Upper lobe of right lung (tissue), 1 donor: ENCODE measurements around the gene ACTN1. TPM values are rescaled to one million over a fixed set of nuclear protein-coding genes. Genes with fewer than 3 reads are reported as not detected.
A peak's percentile ranks its signal among the peaks of the same experiment; 100 is the strongest.

Experiments used
- ATAC-seq: fragments of 200-7000 bp; cut with Tn5 transposase; one replicate; pipeline ENCODE4 v1.9.1; 2020; ENCODE audit warnings: mild to moderate bottlenecking, moderate library complexity
- DNase-seq: peaks from one replicate; pipeline ENCODE4 v3.0.0-alpha.2; 2020
- H3K27ac ChIP-seq: fragments of 200-600 bp; one replicate; pipeline ENCODE4 v1.8.0; 2022
- H3K27me3 ChIP-seq: fragments of 200-600 bp; one replicate; pipeline ENCODE4 v1.8.0; 2022; ENCODE audit warnings: mild to moderate bottlenecking
- H3K36me3 ChIP-seq: fragments of 200-600 bp; one replicate; pipeline ENCODE4 v1.8.0; 2022
- H3K4me1 ChIP-seq: fragments of 200-600 bp; one replicate; pipeline ENCODE4 v1.8.0; 2022
- H3K4me3 ChIP-seq: fragments of 200-600 bp; one replicate; pipeline ENCODE4 v1.8.0; 2022; ENCODE audit warnings: mild to moderate bottlenecking
- H3K9me3 ChIP-seq: fragments of 200-600 bp; one replicate; pipeline ENCODE4 v1.8.0; 2022
- CTCF ChIP-seq: fragments of 200-600 bp; IDR thresholded peaks from one replicate; pipeline ENCODE4 v1.8.0; 2022; ENCODE audit warnings: antibody characterized with exemption
- intact Hi-C: fragments of 100-400 bp; cut with DNase I; formaldehyde crosslinking; loops from one replicate; pipeline ENCODE4 v1.11.0; 2022
- total RNA-seq: library from RNA; stranded (reverse); fragmentation: NEBNext Ultra II Directional; extraction: Animal tissue kit (Norgen Biotek cat#: 25700); gene quantifications from one replicate; pipeline ENCODE4 v1.2.1, GENCODE V29; 2021
- donor health status: DM: no; HTN: yes; CAD: no; lungs with severe emphysema.

The ACTN1 gene
- total RNA-seq, 1 donor from 2014 or later: 177 TPM

GRCh38 chr14:68944162-68944561 is 34.9 kb downstream of the ACTN1 start:
- ATAC-seq (no peak), DNase-seq (no peak)
- no peak overlapping the region for H3K4me3 ChIP-seq
- no peaks in the 10 kb centered on the region for H3K36me3 ChIP-seq
- H3K9me3 ChIP-seq: no peaks in the 10 kb centered on the region
- H3K27ac ChIP-seq: no peak overlapping the region
- TF ChIP-seq CTCF: no peak
- H3K4me1 ChIP-seq: peaks cover 73% of the 10 kb centered on the region
- intact Hi-C loops: no loop called here
- H3K27me3 ChIP-seq: no peaks in the 10 kb centered on the region

GRCh38 chr14:68943107-68943506 is 36.0 kb downstream of the ACTN1 start:
- intact Hi-C loops: no loop called here
- H3K27me3 ChIP-seq: no peaks in the 10 kb centered on the region
- no peaks in the 10 kb centered on the region for H3K9me3 ChIP-seq
- H3K4me3 ChIP-seq: no peak overlapping the region
- H3K4me1 ChIP-seq: peaks cover 73% of the 10 kb centered on the region
- H3K27ac ChIP-seq: no peak overlapping the region
- no peak for DNase-seq
- no peak for TF ChIP-seq CTCF
- no peaks in the 10 kb centered on the region for H3K36me3 ChIP-seq
- no peak for ATAC-seq

- Histone ChIP-seq H3K4me1 (peaks cover 73% of the 10 kb centered on the region), H3K9me3 (no peaks in the 10 kb centered on the region), H3K36me3 (no peaks in the 10 kb centered on the region), H3K27ac (no peak overlapping the region), H3K4me3 (no peak overlapping the region), H3K27me3 (no peaks in the 10 kb centered on the region)
- ATAC-seq: no peak
- TF ChIP-seq CTCF: no peak
- DNase-seq: no peak
- intact Hi-C loops: no loop called here
Observed at GRCh38 chr14:68942296-68943035, 36.6 kb downstream of the ACTN1 start.

GRCh38 chr14:68941820-68942219 is 37.3 kb downstream of the ACTN1 start:
- H3K4me1 ChIP-seq: peaks cover 70% of the 10 kb centered on the region
- intact Hi-C loops: no loop called here
- DNase-seq: no peak
- peak; percentile 20 for TF ChIP-seq CTCF
- H3K4me3 ChIP-seq: no peak overlapping the region
- no peaks in the 10 kb centered on the region for H3K27me3 ChIP-seq
- H3K9me3 ChIP-seq: no peaks in the 10 kb centered on the region
- no peak overlapping the region for H3K27ac ChIP-seq
- ATAC-seq: peak; percentile 9
- H3K36me3 ChIP-seq: no peaks in the 10 kb centered on the region

GRCh38 chr14:68940614-68941185 is 38.4 kb downstream of the ACTN1 start:
- DNase-seq: no peak
- no peaks in the 10 kb centered on the region for H3K27me3 ChIP-seq
- intact Hi-C loops: no loop called here
- peaks cover 68% of the 10 kb centered on the region for H3K4me1 ChIP-seq
- no peak overlapping the region for H3K4me3 ChIP-seq
- ATAC-seq: no peak
- peak overlapping the region; percentile 70 for H3K27ac ChIP-seq
- TF ChIP-seq CTCF: no peak
- no peaks in the 10 kb centered on the region for H3K36me3 ChIP-seq
- no peaks in the 10 kb centered on the region for H3K9me3 ChIP-seq
